ENCODE data around the gene CIC. TPM values are rescaled to one million over a fixed set of nuclear protein-coding genes. Genes with fewer than 3 reads are reported as not detected.

CIC gene
- total RNA-seq, 1 experiment from 2014 or later = 54.0 TPM

- H2AFZ ChIP-seq (ENCODE audit: low read length) = no peak overlapping the region
- H3K23ac ChIP-seq (ENCODE audit: insufficient read length, low read depth, low read length) = no peak overlapping the region
- no peak overlapping the region for H3K14ac ChIP-seq (ENCODE audit: insufficient read depth, low read length)
- no peak overlapping the region for H4K91ac ChIP-seq (ENCODE audit: insufficient read length, low read depth, low read length)
- H2AK5ac ChIP-seq (ENCODE audit: insufficient read length, low read length) = no peak overlapping the region
- no peak overlapping the region for H3K18ac ChIP-seq (ENCODE audit: insufficient read length, low read depth, low read length)
- WGBS (ENCODE audit: extremely low coverage, insufficient read length, low lambda C conversion rate) = no CpG with 5 or more reads among the region's 27 CpGs
- no peaks in the 10 kb centered on the region for H3K4me1 ChIP-seq (ENCODE audit: insufficient read depth, low read length)
- no peak overlapping the region for H3T11ph ChIP-seq (ENCODE audit: low read length)
- no peaks in the 10 kb centered on the region for H3K79me1 ChIP-seq (ENCODE audit: insufficient read depth, low read depth, low read length, poor library complexity, severe bottlenecking)
- H3K4me2 ChIP-seq (ENCODE audit: insufficient read depth, insufficient read length, low read length) = no peak overlapping the region
- Mint-ChIP-seq H3K27me3 (ENCODE audit: low read depth) (no peaks in the 10 kb centered on the region), H3K9me3 (no peaks in the 10 kb centered on the region), H3K27ac (peak overlapping the region in 2 of 3 experiments; percentile 8 to 30; a peak in 2 of 7 replicates), H3K4me3 (no peak overlapping the region), H3K4me1 (peaks cover 3 to 39% of the 10 kb centered on the region in 2 experiments), H3K36me3 (ENCODE audit: insufficient read depth in 1 of 3, low read depth in 3 of 3) (peaks cover 14 to 74% (median 62%) of the 10 kb centered on the region in 3 experiments; a peak in 6 of 7 replicates)
- H4K20me1 ChIP-seq (ENCODE audit: control insufficient read depth, insufficient read depth, insufficient read length) = no peaks in the 10 kb centered on the region
- H3K27ac ChIP-seq (ENCODE audit: insufficient read length, low read depth, low read length) = no peak overlapping the region
- H2BK120ac ChIP-seq (ENCODE audit: low read depth, low read length, poor library complexity, severe bottlenecking) = no peak overlapping the region
- H3K79me2 ChIP-seq (ENCODE audit: insufficient read depth, low read length) = no peaks in the 10 kb centered on the region
- H3K4ac ChIP-seq (ENCODE audit: low read depth, low read length) = no peak overlapping the region
- no peak overlapping the region for H3K56ac ChIP-seq (ENCODE audit: insufficient read length, low read depth, low read length)
- H2BK20ac ChIP-seq (ENCODE audit: low read depth, low read length, poor library complexity, severe bottlenecking) = no peak overlapping the region
- H3K23me2 ChIP-seq (ENCODE audit: insufficient read length, low read depth, low read length, poor library complexity, severe bottlenecking) = peaks cover 3% of the 10 kb centered on the region
- H4K8ac ChIP-seq (replicated peaks; ENCODE audit: insufficient read length, low read depth, low read length) = no peak overlapping the region
- no peak for TF ChIP-seq CTCF (conservative IDR thresholded peaks at IDR 0.05)
- H2BK15ac ChIP-seq (ENCODE audit: low read depth, low read length) = no peak overlapping the region
- H2BK5ac ChIP-seq (ENCODE audit: insufficient read length, low read length) = no peak overlapping the region
- H3K9ac ChIP-seq (ENCODE audit: extremely low read depth, insufficient read length, low read length) = no peak overlapping the region
- DNase-seq = no peak
- H4K5ac ChIP-seq (ENCODE audit: insufficient read length, low read depth, low read length) = no peak overlapping the region
- no peak overlapping the region for H2BK12ac ChIP-seq (ENCODE audit: insufficient read length, low read depth, low read length)
- H3K9me3 ChIP-seq (ENCODE audit: control insufficient read depth, low read depth, low read length) = no peaks in the 10 kb centered on the region
- H3K27me3 ChIP-seq (ENCODE audit: insufficient read depth, low read length) = no peaks in the 10 kb centered on the region
These were observed 23.2 kb downstream of the CIC start for GRCh38 chr19:42292042-42292960.
